HEK293 (cell line): ENCODE measurements around the gene COL11A2.
A peak's percentile ranks its signal among the peaks of the same experiment; 100 is the strongest.

Source experiments
- CTCF ChIA-PET: fragments of 350-600 bp; formaldehyde crosslinking; extraction: SDS; loops from one replicate; lab custom pipeline; 2021; ENCODE audit warnings: antibody characterized with exemption; lab: Yijun Ruan, JAX
- POLR2A ChIA-PET: fragments of 300-600 bp; formaldehyde crosslinking; extraction: SDS; loops from one replicate; lab custom pipeline; 2020; ENCODE audit warnings: antibody characterized with exemption, inconsistent platforms; lab: Yijun Ruan, JAX
- H3K27ac ChIP-seq: fragments of 200-500 bp; sonication (Bioruptor generic); 2 replicates; pipeline ENCODE4 v1.5.1; 2014; ENCODE audit warnings: low read depth, low read length, control low read depth, inconsistent platforms; ENCODE audit errors: extremely low read depth
- H3K36me3 ChIP-seq, 2 experiments: fragments of 200-500 bp in 1 of 2; sonication (Bioruptor generic) in 1 of 2; 1 replicate in 1 of 2; 2 replicates in 1 of 2; pipeline ENCODE4 v1.5.1; 2014 to 2017; ENCODE audit warnings: inconsistent platforms in 2 of 2, low read length in 2 of 2; ENCODE audit not compliant: control insufficient read depth in 2 of 2, insufficient read depth in 1 of 2
- H3K4me1 ChIP-seq: fragments of 200-500 bp; sonication (Bioruptor generic); 2 replicates; pipeline ENCODE4 v1.5.1; 2014; ENCODE audit warnings: mild to moderate bottlenecking, low read length, inconsistent platforms; ENCODE audit not compliant: control insufficient read depth, insufficient read depth
- H3K4me3 ChIP-seq: 2 replicates; pipeline ENCODE4 v1.5.1; 2011; ENCODE audit warnings: low read depth, mild to moderate bottlenecking, control low read depth, low read length, moderate library complexity
- H3K9me3 ChIP-seq: fragments of 200-500 bp; sonication (Bioruptor generic); 2 replicates; pipeline ENCODE4 v1.5.1; 2014; ENCODE audit warnings: low read depth, low read length, inconsistent platforms; ENCODE audit not compliant: control insufficient read depth, insufficient read depth
- EGR2 ChIP-seq: fragments of 450-650 bp; formaldehyde crosslinking; IDR thresholded peaks from 2 replicates; pipeline ENCODE4 v1.5.1; 2016; ENCODE audit warnings: low read depth, missing biosample characterization, missing genetic modification characterization
- FEZF1 ChIP-seq: fragments of 450-650 bp; formaldehyde crosslinking; IDR thresholded peaks from 2 replicates; pipeline ENCODE4 v1.5.1; 2016; ENCODE audit warnings: missing biosample characterization, missing genetic modification characterization
- GFI1B ChIP-seq: fragments of 450-650 bp; formaldehyde crosslinking; IDR thresholded peaks from 2 replicates; pipeline ENCODE4 v1.5.1; 2016; ENCODE audit warnings: missing biosample characterization, missing genetic modification characterization
- KLF9 ChIP-seq: fragments of 450-650 bp; formaldehyde crosslinking; IDR thresholded peaks from 2 replicates; pipeline ENCODE4 v1.5.1; 2016; ENCODE audit warnings: missing biosample characterization, missing genetic modification characterization, low read depth
- MZF1 ChIP-seq: fragments of 450-650 bp; formaldehyde crosslinking; IDR thresholded peaks from 2 replicates; pipeline ENCODE4 v1.5.1; 2017; ENCODE audit warnings: missing biosample characterization, missing genetic modification characterization, borderline replicate concordance
- SCRT2 ChIP-seq: fragments of 450-650 bp; formaldehyde crosslinking; IDR thresholded peaks from 2 replicates; pipeline ENCODE4 v1.5.1; 2016; ENCODE audit warnings: missing biosample characterization, missing genetic modification characterization
- ZNF175 ChIP-seq: fragments of 450-650 bp; formaldehyde crosslinking; IDR thresholded peaks from 2 replicates; pipeline ENCODE4 v1.5.1; 2016; ENCODE audit warnings: missing biosample characterization, missing genetic modification characterization
- ZNF223 ChIP-seq: fragments of 450-650 bp; formaldehyde crosslinking; IDR thresholded peaks from 2 replicates; pipeline ENCODE4 v1.5.1; 2016; ENCODE audit warnings: missing biosample characterization, missing genetic modification characterization
- ZNF23 ChIP-seq: fragments of 450-650 bp; formaldehyde crosslinking; IDR thresholded peaks from 2 replicates; pipeline ENCODE4 v1.5.1; 2016; ENCODE audit warnings: missing biosample characterization, missing genetic modification characterization, borderline replicate concordance
- ZNF292 ChIP-seq: fragments of 450-650 bp; formaldehyde crosslinking; IDR thresholded peaks from 2 replicates; pipeline ENCODE4 v1.5.1; 2016; ENCODE audit warnings: low read depth, missing biosample characterization, missing genetic modification characterization, borderline replicate concordance
- ZNF311 ChIP-seq: fragments of 450-650 bp; formaldehyde crosslinking; IDR thresholded peaks from 2 replicates; pipeline ENCODE4 v1.5.1; 2017; ENCODE audit warnings: missing biosample characterization, missing genetic modification characterization, borderline replicate concordance
- ZNF324 ChIP-seq: fragments of 450-650 bp; formaldehyde crosslinking; IDR thresholded peaks from 2 replicates; pipeline ENCODE4 v1.5.1; 2016; ENCODE audit warnings: missing biosample characterization, missing genetic modification characterization
- ZNF416 ChIP-seq: fragments of 450-650 bp; formaldehyde crosslinking; IDR thresholded peaks from 2 replicates; pipeline ENCODE4 v1.5.1; 2016; ENCODE audit warnings: missing biosample characterization, missing genetic modification characterization
- ZNF548 ChIP-seq: fragments of 450-650 bp; formaldehyde crosslinking; IDR thresholded peaks from 2 replicates; pipeline ENCODE4 v1.5.1; 2016; ENCODE audit warnings: missing biosample characterization, missing genetic modification characterization
- ZNF549 ChIP-seq: fragments of 450-650 bp; IDR thresholded peaks from 2 replicates; pipeline ENCODE4 v1.5.1; 2018; ENCODE audit warnings: missing biosample characterization, missing genetic modification characterization, mild to moderate bottlenecking, inconsistent platforms, moderate library complexity
- TF ChIP-seq, protein P1 (sequence below): fragments of 450-650 bp; formaldehyde crosslinking; IDR thresholded peaks from 2 replicates; pipeline ENCODE4 v1.5.1; 2016; ENCODE audit warnings: missing biosample characterization, missing genetic modification characterization
- TF ChIP-seq, protein P2 (sequence below): fragments of 450-650 bp; formaldehyde crosslinking; IDR thresholded peaks from 2 replicates; pipeline ENCODE4 v1.5.1; 2016; ENCODE audit warnings: missing biosample characterization, missing genetic modification characterization
- TF ChIP-seq, protein P3 (sequence below): fragments of 450-650 bp; formaldehyde crosslinking; IDR thresholded peaks from 2 replicates; pipeline ENCODE4 v1.5.1; 2016; ENCODE audit warnings: missing biosample characterization, missing genetic modification characterization
- TF ChIP-seq, protein P4 (sequence below): fragments of 450-650 bp; IDR thresholded peaks from 2 replicates; pipeline ENCODE4 v1.5.1; 2018; ENCODE audit warnings: missing biosample characterization, missing genetic modification characterization
- TF ChIP-seq, protein P5 (sequence below): fragments of 450-650 bp; formaldehyde crosslinking; IDR thresholded peaks from 2 replicates; pipeline ENCODE4 v1.5.1; 2017; ENCODE audit warnings: missing biosample characterization, missing genetic modification characterization
- TF ChIP-seq, protein P6 (sequence below): IDR thresholded peaks from 2 replicates; pipeline ENCODE4 v1.6.1; 2011; ENCODE audit warnings: mild to moderate bottlenecking, low read depth, low read length, borderline replicate concordance

Gene COL11A2

DNA sequence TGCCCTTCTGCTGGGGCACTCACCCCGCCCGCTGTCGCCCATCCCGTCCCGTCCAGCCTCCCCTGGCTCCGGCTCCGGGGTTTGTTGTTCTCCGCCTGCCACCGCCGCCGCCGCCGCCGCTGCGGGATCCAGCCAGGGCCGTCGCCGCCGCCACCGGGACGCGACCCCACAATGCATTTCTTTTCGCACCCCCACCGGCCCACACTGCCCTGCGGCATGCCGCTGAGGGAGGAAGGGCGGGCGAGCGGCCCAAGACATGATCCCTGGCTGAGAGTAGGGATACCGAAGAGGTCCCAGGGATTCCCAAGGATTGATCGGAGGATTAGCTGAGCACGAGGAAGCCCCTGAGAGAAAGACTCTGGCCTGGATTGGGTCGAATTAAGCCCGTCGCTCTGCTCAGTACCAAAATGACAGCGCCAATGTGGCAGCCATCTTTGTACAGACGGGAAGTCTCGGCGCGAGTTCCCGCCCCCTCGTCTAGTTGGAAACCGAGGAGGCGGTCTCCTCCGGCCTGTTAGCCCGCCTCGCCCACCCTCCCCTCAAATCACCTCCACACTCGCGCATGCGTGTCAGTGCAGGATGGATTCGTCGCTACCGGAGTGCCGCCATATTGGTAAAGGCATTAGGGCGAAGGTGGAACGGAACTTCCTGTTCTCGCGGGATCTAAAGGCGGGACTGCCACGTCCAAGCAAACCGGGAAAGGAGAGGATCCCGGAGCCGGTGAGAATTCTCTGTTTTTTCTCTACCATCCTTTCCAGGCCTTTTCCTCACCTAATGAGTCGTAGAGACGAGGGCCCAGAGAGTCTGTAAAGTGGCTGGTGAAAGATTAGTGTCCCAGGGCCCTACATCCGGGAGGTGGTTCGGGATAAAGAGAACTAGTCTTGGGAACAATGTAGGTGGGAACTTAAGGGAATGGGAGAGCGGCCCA, 8.2 kb upstream of the COL11A2 start, which contains the start of the genes RXRB and SLC39A7 (continued):
- TF ChIP-seq, protein P1, sequence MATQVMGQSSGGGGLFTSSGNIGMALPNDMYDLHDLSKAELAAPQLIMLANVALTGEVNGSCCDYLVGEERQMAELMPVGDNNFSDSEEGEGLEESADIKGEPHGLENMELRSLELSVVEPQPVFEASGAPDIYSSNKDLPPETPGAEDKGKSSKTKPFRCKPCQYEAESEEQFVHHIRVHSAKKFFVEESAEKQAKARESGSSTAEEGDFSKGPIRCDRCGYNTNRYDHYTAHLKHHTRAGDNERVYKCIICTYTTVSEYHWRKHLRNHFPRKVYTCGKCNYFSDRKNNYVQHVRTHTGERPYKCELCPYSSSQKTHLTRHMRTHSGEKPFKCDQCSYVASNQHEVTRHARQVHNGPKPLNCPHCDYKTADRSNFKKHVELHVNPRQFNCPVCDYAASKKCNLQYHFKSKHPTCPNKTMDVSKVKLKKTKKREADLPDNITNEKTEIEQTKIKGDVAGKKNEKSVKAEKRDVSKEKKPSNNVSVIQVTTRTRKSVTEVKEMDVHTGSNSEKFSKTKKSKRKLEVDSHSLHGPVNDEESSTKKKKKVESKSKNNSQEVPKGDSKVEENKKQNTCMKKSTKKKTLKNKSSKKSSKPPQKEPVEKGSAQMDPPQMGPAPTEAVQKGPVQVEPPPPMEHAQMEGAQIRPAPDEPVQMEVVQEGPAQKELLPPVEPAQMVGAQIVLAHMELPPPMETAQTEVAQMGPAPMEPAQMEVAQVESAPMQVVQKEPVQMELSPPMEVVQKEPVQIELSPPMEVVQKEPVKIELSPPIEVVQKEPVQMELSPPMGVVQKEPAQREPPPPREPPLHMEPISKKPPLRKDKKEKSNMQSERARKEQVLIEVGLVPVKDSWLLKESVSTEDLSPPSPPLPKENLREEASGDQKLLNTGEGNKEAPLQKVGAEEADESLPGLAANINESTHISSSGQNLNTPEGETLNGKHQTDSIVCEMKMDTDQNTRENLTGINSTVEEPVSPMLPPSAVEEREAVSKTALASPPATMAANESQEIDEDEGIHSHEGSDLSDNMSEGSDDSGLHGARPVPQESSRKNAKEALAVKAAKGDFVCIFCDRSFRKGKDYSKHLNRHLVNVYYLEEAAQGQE (tag by site-specific recombination), result peak; percentile 69
- no peak; the same call in 1 of the 2 replicates for TF ChIP-seq SCRT2 (tag by site-specific recombination)
- TF ChIP-seq ZNF416, result no peak
- no peak for TF ChIP-seq ZNF292 (tag by site-specific recombination)
- TF ChIP-seq EGR2, result peak; percentile 72
- 0 out of 2 replicates have a peak, but pooled peaks have one; percentile 34 for TF ChIP-seq FEZF1
- TF ChIP-seq, protein P2, sequence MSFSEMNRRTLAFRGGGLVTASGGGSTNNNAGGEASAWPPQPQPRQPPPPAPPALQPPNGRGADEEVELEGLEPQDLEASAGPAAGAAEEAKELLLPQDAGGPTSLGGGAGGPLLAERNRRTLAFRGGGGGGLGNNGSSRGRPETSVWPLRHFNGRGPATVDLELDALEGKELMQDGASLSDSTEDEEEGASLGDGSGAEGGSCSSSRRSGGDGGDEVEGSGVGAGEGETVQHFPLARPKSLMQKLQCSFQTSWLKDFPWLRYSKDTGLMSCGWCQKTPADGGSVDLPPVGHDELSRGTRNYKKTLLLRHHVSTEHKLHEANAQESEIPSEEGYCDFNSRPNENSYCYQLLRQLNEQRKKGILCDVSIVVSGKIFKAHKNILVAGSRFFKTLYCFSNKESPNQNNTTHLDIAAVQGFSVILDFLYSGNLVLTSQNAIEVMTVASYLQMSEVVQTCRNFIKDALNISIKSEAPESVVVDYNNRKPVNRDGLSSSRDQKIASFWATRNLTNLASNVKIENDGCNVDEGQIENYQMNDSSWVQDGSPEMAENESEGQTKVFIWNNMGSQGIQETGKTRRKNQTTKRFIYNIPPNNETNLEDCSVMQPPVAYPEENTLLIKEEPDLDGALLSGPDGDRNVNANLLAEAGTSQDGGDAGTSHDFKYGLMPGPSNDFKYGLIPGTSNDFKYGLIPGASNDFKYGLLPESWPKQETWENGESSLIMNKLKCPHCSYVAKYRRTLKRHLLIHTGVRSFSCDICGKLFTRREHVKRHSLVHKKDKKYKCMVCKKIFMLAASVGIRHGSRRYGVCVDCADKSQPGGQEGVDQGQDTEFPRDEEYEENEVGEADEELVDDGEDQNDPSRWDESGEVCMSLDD (tag by site-specific recombination), result peak; percentile 70
- TF ChIP-seq ZNF324 (tag by site-specific recombination), result peak; percentile 92; the same call in 1 of the 2 replicates

DNA sequence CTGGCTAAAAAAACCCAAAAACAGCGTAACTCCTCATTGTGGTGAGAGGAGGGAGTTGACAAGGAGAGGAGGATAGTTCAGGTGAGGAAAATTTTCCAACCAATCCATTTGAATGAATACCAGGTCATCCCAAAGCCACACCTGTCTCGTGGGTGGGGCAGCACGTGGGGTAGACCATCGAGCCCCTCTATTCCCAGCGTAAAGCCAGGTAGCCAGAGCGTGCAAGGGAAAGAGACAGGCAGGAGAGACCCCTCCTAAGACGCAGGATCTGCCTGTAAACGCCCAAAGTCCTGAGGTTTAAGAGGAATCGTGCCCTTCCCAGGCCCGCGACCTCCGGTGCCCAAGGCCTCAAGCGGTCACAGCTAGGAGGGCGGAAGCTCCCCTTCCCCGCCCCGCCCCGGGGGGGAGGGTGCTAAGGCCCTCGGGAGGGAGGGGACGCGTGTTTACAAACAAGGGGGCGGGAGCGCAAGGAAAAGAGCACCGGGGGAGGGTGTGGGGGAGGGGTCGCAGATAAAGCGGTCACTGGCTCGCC, 7.5 kb upstream of the COL11A2 start:
- Histone ChIP-seq H3K4me1 (peaks cover 21% of the 10 kb centered on the region), H3K4me3 (peak overlapping the region; percentile 75), H3K36me3 (peaks cover 16 to 55% of the 10 kb centered on the region in 2 experiments; a peak in 2 of 3 replicates), H3K9me3 (no peaks in the 10 kb centered on the region), H3K27ac (peak overlapping the region; percentile 98)
- ChIA-PET CTCF (interaction anchor here (0.5 to 1.5 kb wide), 2 partner anchors 29 to 49 kb away, joined by 5 to 6 read pairs; no protein-coding TSS in a partner anchor), POLR2A (interaction anchor here (0.6 to 2.1 kb wide), 18 partner anchors 9 to 346 kb away, joined by 3 to 14 read pairs (median 5); partner anchors contain the start of genes PSMB9, RGL2, RING1 and RPS18)
- TF ChIP-seq, protein P3, sequence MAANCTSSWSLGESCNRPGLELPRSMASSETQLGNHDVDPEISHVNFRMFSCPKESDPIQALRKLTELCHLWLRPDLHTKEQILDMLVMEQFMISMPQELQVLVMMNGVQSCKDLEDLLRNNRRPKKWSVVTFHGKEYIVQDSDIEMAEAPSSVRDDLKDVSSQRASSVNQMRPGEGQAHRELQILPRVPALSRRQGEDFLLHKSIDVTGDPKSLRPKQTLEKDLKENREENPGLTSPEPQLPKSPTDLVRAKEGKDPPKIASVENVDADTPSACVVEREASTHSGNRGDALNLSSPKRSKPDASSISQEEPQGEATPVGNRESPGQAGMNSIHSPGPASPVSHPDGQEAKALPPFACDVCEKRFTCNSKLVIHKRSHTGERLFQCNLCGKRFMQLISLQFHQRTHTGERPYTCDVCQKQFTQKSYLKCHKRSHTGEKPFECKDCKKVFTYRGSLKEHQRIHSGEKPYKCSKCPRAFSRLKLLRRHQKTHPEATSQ (tag by site-specific recombination), result no peak
- TF ChIP-seq ZNF23 (tag by site-specific recombination), result no peak
- TF ChIP-seq ZNF549 (tag by site-specific recombination), result no peak
- TF ChIP-seq, protein P4, sequence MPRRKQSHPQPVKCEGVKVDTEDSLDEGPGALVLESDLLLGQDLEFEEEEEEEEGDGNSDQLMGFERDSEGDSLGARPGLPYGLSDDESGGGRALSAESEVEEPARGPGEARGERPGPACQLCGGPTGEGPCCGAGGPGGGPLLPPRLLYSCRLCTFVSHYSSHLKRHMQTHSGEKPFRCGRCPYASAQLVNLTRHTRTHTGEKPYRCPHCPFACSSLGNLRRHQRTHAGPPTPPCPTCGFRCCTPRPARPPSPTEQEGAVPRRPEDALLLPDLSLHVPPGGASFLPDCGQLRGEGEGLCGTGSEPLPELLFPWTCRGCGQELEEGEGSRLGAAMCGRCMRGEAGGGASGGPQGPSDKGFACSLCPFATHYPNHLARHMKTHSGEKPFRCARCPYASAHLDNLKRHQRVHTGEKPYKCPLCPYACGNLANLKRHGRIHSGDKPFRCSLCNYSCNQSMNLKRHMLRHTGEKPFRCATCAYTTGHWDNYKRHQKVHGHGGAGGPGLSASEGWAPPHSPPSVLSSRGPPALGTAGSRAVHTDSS (tag by site-specific recombination), result no peak
- TF ChIP-seq, protein P5, sequence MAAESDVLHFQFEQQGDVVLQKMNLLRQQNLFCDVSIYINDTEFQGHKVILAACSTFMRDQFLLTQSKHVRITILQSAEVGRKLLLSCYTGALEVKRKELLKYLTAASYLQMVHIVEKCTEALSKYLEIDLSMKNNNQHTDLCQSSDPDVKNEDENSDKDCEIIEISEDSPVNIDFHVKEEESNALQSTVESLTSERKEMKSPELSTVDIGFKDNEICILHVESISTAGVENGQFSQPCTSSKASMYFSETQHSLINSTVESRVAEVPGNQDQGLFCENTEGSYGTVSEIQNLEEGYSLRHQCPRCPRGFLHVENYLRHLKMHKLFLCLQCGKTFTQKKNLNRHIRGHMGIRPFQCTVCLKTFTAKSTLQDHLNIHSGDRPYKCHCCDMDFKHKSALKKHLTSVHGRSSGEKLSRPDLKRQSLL (tag by site-specific recombination), result no peak
- TF ChIP-seq ZNF324 (tag by site-specific recombination), result no peak
- TF ChIP-seq MZF1 (tag by site-specific recombination), result no peak
- TF ChIP-seq ZNF175 (tag by site-specific recombination), result no peak
- no peak for TF ChIP-seq ZNF223
- TF ChIP-seq, protein P6, sequence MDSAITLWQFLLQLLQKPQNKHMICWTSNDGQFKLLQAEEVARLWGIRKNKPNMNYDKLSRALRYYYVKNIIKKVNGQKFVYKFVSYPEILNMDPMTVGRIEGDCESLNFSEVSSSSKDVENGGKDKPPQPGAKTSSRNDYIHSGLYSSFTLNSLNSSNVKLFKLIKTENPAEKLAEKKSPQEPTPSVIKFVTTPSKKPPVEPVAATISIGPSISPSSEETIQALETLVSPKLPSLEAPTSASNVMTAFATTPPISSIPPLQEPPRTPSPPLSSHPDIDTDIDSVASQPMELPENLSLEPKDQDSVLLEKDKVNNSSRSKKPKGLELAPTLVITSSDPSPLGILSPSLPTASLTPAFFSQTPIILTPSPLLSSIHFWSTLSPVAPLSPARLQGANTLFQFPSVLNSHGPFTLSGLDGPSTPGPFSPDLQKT, result no peak
- TF ChIP-seq KLF9, result peak; percentile 79; the same call in 1 of the 2 replicates
- TF ChIP-seq ZNF548 (tag by site-specific recombination), result no peak
- TF ChIP-seq ZNF311, result no peak
- no peak for TF ChIP-seq GFI1B (tag by site-specific recombination)
